GM12874 (cell line): ENCODE results near the gene MINAR1.

Source experiments
- CTCF ChIP-seq: IDR thresholded peaks from 2 replicates; pipeline ENCODE4 v1.5.1; 2011; ENCODE audit warnings: low read depth, mild to moderate bottlenecking, control low read depth, low read length, moderate library complexity; ENCODE audit not compliant: insufficient read depth

Gene MINAR1

DNA sequence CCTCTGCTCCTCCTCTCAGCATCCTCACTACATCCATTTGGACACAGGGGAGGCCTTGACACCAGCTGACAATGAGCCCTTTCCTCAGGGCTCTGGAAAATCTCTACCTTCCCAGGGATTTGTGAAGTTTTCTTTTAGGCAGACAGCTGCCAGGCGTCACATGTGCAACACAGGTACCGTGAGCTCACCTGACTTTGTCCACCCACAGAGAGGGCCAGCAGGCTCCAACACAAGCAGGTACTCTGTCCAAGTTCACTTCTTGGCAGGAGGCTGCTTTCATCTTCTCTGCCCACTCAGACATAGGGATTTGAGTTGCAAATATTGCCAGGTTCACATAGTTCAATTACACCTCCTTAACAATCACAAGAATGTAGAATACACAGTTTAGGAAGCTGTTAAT, 15.3 kb upstream of the MINAR1 start:
- no peak for TF ChIP-seq CTCF

GRCh38 chr15:79418693-79419279, 13.3 kb upstream of the MINAR1 start:
- TF ChIP-seq CTCF = no peak

DNA sequence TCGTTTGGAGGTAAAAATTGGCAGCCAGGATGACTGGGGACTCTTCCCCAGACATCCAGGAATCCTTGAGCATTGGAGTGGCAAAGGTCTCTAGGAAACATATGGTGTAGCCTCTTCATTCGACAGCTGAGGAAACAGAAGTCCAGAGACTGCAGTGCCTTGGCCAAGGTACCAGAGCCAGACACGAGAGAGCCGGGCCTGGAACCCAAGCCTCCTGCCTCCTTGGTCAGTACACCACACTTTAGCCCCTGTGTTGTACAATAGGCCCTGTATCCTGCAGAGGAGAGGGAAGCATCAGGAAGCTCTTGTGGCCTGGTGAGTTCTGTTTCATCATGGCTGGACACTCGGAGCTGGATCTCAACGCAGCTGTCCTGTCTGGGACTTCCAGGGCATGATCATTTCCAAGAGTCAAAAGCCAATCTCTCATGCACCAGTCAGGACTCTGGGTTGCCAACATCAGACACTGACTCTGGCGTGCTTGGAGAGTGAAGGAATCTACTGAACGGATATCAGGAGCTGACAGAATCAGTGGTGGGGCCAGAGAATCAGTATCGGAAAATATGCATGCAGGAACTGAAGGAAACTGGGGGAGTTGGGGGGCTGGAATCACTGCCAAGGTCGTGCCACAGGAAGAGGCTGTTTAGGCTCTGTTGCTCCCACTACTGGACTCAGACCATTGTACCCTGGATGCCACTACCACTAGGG, 6.4 kb upstream of the MINAR1 start:
- no peak for TF ChIP-seq CTCF

DNA sequence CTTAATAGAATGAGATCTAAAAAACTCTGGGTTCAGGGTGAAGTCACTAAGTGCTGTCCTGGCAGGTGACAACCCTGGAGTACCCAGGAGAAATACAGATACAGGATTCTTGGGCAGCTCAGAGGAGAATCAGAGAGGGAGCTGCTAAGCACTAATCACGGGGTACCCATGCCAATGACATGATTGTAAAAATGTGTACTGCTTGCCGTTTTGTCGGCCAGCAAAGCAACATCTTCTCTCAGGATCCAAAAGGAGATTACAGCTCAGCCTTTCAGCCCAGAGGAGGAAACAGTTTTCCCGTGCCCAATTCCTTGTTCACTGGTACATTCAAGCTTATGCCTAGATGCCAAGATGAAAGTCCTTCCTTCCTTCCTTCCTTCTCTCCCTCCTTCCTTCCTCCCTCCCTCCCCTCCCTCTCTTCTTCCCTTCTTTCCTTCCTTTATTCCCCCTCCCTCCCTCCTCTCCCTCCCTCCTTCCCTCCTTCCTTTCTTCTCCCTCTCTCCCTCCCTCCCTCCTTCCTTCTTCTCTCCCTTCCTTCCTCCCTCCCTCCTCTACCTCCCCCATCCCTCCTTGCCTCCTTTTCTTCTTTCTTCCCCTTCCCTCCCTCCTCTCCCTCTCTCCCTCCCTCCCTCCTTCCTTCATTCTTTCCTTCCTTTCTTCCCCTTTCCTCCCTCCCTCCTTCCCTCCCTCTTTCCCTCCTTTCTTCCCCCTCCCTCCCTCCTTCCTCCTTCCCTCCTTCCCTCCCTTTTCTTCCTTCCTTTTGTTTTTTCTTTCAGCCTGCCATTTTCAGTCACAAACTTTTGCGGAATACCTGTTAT, 4.1 kb upstream of the MINAR1 start:
- TF ChIP-seq CTCF = no peak

DNA sequence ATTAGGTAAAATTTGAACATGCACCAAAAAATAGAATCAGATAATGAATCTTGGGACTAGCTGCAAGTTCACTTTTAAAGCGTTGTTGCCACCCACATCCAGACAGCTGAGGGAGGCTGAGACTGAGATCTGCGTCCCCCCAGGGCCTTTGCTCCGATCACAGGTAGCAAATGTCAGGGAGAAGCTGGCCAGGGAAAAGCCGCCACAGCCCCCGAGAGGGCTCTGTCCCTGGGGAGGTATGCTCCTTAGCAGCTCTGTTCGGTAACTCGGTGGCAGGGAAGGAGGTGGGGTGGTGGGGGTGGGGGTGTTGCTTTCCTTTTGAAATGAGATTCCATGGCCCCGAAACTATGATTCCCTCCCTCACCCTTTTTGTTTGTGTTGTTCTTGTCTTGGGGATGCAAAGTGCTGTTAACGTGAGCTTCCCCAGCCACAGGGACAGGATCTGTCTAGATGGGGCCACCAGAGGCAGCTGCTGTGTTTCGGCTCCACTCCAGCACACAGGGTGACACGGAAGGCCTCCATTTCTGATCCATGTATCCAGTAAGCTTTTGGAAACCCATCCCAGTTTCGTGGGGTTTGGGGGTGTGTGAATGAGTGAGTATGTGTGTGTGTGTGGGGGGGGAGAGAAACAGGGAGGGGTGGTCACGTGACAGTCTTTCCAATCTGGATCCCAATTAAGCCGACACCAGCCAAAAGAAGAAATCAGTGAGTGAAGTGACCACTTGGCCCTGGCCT, 1.1 kb upstream of the MINAR1 start:
- no peak for TF ChIP-seq CTCF

DNA sequence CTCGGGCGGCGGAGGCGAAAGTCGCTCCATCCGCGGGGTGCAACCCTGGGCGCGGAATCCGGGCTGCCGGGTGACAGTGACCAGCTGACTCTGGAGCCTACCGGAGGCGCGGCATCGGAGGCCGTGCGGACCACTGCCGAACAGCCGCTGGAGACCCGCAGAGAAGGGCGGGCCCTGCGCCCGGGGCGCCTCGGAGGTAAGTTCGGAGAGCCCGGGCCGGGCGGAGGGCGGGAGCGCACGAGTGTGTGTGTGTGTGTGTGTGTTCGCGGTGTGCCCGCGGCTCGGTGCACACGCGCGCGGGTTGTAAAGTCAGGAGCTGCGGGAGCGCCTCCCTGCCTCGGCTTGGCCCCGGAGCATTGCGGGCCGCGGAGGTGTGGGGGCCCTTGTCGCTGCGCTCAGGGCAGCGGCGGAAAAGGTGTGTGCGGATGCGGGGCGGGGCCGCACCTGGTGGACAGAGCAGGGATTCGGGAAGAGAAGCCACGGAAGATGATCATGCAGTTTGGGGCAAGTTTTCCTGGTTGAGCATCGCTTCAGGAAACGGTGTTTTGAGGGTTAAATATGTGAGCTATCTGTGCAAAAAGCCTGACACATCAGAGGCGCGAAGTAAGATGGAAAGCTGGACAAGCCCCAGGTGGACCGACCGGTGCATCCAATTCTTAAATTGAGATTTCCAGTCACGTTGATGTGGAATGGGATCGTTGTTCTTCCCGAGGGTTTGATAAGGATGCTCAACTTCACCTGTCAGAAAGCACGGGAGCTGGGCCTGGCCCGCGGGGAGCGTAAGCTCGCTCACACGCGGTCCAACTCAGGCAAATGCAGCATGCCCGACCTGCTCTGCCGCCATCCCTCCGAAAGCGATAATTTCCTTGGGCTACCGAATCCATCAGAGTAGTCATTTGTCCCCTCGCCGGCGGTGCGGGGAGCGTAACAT, 474 bp downstream of the MINAR1 start:
- TF ChIP-seq CTCF = no peak
